Cortex of kidney (tissue), 1 donor: ENCODE results near the gene GSTM2.
"Not testable (repeated sequence)": the region's sequence is repeated elsewhere in the genome, so short reads cannot be mapped to it uniquely, and the experiment has no call there.

Source experiments
- DNase-seq: peaks from one replicate; lab custom pipeline; 2025; lab: John Stamatoyannopoulos, UW

The GSTM2 gene

GRCh38 chr1:109644670-109645069, 23.2 kb upstream of the GSTM2 start:
- no peak for DNase-seq

DNA sequence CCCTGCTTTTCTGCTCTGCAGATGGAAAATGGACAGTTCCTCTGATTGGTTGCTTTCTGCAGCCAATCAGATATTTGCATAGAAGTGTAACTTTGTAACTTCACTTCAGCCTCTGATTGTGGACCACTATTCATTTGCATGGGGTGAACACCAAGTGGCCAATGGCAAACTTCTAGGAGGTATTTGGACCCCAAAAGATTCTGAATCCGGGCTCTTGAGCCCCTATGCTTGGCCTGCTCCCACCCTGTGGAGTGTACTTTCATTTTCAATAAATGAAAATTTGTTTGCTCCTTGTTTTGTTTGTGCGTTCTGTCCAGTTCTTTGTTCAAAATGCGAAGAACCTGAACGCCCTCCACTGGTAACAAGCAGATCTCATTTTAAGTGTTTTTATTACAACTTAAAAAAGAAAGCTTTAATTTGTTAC, 18.4 kb upstream of the GSTM2 start:
- DNase-seq: no peak

DNA sequence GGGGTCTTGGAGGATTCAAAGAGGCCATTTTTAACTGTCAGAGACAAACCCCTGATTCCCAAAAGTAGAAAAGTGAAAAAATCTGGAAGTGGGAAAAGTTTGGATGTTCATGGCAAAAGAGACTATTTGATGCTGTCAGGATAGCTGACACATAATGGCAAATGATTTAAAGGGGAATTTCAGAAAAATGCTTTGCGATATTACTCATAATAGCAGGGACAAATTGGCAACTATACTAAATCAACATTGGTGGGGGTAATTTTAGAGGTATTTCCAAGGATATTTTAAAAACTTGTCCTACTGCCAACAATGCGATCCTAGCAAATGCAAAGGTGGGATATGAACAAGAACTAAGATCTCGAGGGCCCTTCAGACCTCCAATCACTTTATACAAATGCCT, 17.2 kb upstream of the GSTM2 start:
- DNase-seq: no peak

DNA sequence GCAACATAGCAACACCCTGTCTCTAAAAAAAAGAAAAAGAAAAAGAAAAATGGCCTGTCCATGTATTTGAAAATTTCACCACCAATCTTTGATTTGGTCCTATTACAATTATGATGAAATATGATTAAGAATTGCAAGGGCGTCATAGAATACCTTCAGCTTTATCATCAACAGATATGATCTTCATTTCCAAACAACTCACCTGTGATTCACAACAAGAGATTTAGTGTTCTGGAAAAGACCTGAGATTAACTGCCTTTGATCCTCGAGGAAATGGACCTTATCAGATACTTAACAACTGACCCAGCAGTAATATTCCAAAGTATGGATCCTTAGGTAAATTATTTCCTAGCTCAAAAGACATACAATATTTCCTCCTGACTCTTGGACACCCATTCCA, 15.5 kb upstream of the GSTM2 start:
- no peak for DNase-seq

DNA sequence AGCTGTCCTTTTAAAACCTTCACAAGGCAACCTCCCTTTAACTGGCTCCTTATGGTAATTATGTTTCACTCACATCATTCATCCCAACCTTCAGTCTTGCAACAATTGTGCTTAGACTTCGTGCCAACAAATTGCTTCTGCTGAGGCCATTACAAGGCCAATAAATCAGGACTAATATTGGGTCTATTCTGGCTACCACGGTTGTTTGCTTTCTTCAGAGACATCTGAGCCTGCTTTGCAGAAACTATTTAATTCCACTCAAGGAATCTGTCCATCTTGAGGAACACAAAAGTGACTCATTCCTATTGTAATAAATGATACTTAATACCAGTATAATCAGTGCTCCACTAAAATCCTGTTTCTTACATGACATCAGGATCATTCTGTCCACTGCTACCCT, 14.6 kb upstream of the GSTM2 start:
- DNase-seq: no peak

DNA sequence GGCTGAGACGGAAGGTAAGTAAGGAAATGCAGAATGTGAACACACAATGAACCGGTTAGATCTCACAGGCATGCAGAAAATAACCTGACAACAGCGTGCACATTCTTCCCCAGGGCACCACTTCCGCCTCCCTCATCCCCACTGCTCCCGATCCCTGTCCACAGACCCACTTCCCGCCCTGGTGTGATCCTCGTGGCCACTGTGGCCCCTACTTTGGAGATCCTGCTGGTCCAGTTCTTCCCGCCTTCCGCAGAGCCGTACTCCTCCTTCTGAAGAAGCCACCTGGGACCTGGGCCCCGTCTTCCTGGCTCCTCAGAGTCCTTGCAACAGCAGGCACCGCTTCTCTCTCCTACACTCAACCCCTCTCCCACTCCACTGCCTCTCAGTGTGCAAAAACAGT, 13.3 kb upstream of the GSTM2 start:
- DNase-seq: no peak

- DNase-seq: no peak
Measured at GRCh38 chr1:109655615-109656519, 12.0 kb upstream of the GSTM2 start, which contains the start of gene GSTM4. TSS of gene GSTM4 (plus strand) at chr1:109656099. CDS start at chr1:109656390, 291 bp downstream.

DNA sequence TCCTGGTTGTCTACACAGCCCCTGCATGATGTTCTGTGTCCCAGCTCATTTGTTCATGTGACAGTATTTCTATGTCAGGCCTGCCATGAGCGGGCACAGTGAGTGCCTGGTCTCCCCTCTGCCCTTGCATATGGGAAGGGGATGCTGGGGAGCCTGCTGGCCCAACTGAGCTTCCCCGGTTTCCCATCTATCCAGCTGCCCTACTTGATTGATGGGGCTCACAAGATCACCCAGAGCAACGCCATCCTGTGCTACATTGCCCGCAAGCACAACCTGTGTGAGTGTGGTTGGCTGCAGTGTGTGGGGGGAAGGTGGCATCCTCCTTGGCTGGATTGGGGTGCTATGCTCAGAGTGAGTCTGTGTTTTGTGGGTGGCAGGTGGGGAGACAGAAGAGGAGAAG, 10.5 kb upstream of the GSTM2 start:
- no peak for DNase-seq

DNA sequence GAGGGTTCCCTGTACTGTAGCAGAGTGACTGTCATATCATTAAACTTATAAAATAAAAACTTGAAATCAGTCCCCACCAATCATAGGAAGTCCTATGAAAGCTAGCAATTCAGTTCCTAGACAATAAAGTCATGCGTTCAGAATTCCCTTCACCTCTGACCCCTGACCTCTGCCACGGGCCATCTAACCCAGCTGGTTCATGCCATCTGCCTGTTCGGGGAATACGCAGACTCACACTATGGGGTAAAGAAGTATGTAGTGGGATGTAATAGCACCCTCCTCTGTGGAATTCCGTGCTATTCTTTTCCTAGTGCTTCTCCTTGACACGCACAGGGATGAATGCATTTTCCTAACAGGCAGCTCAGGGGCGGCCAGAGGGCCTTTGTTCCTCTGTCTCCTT, 9.9 kb upstream of the GSTM2 start:
- DNase-seq: no peak

DNA sequence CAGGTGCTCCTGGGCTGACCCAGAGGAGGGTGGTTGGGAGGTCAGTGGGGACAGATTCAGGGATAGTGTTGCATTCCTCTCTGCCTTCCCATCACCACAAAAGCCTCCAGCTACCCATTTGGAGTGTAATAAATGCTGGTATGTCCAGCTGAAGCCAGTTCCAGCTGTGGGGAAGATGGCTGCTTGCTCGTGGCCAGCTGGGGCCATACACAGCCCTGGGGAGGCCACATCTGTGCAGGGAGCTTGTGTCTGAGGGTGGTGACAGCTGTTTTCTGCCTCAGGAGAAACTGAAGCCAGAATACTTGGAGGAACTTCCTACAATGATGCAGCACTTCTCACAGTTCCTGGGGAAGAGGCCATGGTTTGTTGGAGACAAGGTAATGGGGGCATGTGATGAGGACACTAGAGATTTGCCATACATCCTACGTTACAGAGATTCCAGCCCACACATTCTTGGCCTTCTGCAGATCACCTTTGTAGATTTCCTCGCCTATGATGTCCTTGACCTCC, 9.3 kb upstream of the GSTM2 start:
- no peak for DNase-seq

- DNase-seq: no peak
Measured at GRCh38 chr1:109659145-109659544, 8.7 kb upstream of the GSTM2 start.

- no peak for DNase-seq
Measured at GRCh38 chr1:109659997-109660690, 7.7 kb upstream of the GSTM2 start.

- DNase-seq: not testable (repeated sequence)
Measured at GRCh38 chr1:109660691-109661026, 7.2 kb upstream of the GSTM2 start.

DNA sequence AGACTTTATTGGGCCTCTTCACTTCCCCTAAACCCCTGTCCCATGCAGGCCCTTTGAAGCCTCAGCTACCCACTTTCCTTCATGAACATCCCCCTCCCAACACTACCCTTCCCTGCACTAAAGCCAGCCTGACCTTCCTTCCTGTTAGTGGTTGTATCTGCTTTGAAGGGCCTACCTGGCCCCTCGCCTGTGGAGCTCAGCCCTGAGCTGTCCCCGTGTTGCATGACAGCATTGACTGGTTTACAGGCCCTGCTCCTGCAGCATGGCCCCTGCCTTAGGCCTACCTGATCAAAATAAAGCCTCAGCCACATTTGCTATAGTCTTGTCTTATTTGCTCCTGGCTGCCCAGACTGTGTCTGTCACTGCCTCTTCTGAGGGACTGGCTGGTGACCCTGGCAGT, 6.5 kb upstream of the GSTM2 start:
- DNase-seq: no peak

DNA sequence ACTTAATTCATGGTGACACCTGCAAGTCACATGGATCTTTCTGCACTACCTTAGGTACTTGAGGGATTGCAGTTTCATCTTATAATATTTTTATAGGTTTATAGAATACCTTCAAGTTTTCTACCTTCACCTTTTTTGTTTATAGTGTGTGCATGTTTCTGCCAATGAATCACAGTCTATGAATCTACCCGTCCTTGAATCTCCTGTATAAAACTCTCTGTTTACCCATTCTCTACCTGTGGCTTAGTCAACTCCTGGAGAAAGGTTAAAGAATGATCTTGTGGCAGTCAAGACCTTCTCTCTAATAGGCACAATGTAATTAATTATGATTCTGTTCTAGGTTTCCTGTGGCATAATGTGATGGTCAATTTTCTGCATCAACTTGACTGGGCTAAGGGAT, 3.2 kb upstream of the GSTM2 start:
- no peak for DNase-seq

- no peak for DNase-seq
Measured at GRCh38 chr1:109668123-109668775, 392 bp downstream of the GSTM2 start.

DNA sequence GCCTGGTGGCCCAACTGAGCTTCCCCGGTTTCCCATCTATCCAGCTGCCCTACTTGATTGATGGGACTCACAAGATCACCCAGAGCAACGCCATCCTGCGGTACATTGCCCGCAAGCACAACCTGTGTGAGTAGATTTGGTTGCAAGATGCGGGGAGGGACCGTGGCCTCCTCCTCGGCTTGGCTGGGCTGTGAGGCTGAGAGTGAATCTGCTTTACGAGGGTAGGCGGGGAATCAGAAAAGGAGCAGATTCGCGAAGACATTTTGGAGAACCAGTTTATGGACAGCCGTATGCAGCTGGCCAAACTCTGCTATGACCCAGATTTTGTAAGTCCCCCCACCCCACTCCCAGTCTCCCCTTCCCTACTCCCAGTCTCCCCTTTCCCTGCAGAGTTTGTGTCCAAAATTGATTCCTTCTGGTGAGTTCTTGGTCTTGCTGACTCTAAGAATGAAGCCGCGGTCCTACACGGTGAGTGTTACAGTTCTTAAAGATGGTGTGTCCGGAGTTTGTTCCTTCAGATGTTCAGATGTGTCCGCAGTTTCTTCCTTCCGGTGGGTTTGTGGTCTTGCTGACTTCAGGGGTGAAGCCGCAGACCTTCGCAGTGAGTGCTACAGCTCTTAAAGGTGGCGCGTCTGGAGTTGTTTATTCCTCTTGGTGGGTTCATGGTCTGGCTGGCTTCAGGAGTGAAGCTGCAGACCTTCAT, 1.5 kb downstream of the GSTM2 start:
- DNase-seq: no peak

GRCh38 chr1:109669949-109670302, 2.1 kb downstream of the GSTM2 start:
- DNase-seq: not testable (repeated sequence)

DNA sequence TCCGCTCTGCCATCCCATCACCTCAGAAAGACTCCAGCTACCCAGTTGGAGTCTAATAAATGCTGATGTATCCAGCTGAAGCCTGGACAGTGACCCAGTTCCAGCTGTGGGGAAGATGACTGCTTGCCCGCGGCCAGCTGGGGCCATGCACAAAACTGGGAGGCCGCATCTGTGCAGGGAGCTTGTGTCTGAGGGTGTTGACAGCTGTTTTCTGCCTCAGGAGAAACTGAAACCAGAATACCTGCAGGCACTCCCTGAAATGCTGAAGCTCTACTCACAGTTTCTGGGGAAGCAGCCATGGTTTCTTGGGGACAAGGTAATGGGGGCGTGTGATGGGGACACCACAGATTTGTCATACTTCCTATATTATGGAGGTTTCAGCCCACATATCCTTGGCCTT, 3.2 kb downstream of the GSTM2 start:
- DNase-seq: no peak

DNA sequence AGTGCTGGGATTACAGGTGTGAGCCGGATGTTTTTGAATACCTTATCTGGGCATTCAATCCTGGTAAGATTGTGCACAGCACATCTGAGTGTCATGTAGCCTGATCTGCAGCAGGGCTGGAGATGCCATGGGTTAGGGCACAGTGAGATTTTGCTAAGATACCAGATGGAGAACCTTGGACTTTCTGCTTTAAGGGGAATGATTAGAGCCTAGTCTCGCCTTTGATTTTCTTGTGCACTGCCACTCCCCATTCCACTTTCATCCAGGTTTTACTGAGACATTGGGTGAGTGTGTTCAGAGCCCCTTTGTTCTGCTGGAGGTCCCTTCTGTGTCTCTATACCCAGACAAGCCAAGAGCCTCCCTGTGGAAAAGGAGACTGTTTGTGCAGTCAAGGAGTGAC, 6.0 kb downstream of the GSTM2 start:
- not testable (repeated sequence) for DNase-seq

GRCh38 chr1:109676683-109677381, 9.0 kb downstream of the GSTM2 start:
- not testable (repeated sequence) for DNase-seq
